ENCODE data around the gene TMEM132C. TPM values are rescaled to one million over a fixed set of nuclear protein-coding genes. Genes with fewer than 3 reads are reported as not detected.

The TMEM132C gene
- polyA plus RNA-seq, 1 donor: 1.7 TPM

GRCh38 chr12:128660532-128661225 is 393.7 kb downstream of the TMEM132C start:
- no peak for DNase-seq (ENCODE audit: low read depth)

DNA sequence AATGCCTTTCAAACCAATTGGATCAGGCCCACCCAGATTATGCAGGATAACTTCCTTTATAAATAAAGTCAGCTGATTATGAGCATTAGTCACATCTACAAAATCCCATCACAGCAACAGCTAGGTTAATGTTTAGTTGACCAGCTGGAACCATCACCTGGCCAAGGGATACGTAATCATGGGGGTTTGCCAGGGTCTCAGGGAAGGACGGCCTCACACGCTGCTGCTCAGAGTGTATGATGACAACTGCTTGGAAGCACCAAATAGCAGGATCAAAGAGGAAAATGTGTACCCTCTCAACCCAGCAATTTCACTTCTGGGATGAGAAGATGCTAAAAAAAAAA is 394.2 kb downstream of the TMEM132C start:
- DNase-seq (ENCODE audit: low read depth): no peak

- DNase-seq (ENCODE audit: low read depth): no peak
Measured at GRCh38 chr12:128662101-128662500, 395.1 kb downstream of the TMEM132C start.

- no peak for DNase-seq (ENCODE audit: low read depth)
Measured at GRCh38 chr12:128664501-128664900, 397.5 kb downstream of the TMEM132C start.

DNA sequence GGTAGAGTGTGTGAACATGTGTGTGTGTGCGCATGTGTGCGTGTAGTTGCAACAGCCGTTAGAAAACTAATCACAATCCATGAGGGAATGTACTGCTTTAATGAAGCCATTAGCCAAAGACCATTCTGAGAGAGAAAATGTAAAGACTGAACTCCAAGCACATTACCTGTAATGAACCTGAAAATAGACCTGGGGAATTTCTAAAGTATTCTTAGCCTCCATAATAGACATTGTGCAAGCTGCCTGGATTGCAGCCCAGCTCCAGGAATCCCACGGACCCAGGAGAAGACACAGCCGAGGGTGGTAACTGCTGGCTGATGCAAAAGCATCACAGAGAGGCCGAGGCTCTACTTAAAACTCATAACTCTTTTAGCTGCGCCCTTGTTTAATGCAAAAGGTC is 400.2 kb downstream of the TMEM132C start:
- DNase-seq (ENCODE audit: low read depth): no peak

- no peak for DNase-seq (ENCODE audit: low read depth)
Measured at GRCh38 chr12:128671528-128672042, 404.6 kb downstream of the TMEM132C start.

DNA sequence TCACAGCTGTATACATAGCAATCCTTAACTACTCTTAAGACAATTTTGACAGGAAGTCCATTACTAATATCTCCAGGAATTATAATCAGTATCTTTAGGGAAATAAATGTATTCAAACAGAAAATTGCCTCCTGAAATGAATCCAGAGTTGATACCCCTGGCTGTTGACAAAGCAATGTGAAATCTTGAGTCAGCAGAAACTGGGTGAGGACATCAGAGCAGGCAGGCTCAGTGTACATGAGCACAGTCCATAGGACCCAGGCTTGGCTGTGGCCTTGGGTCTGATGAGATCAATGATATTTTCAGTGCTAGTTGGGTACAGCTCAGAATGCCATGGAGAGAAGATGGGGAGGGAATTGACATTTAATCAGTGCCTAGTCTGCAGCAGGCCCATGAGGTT is 405.5 kb downstream of the TMEM132C start:
- no peak for DNase-seq (ENCODE audit: low read depth)

DNA sequence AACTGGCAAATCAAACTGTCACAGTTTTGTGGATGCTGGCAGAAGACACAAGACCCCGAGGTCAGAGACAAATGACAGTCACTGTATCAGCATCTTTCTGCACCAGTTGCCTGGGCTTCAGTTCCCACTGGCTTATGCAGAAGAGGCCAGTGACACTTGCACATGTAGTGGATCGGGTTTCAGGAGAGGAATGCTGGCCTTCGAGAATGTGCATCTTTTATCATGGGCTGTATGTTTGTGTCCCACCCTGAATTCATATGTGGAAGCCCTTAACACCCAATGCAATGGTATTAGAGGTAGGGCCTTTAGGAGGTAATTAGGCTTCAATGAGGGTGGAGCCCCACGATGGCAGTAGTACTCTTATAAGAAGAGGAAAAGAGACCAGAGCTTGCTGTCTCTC is 405.9 kb downstream of the TMEM132C start:
- DNase-seq (ENCODE audit: low read depth): no peak

DNA sequence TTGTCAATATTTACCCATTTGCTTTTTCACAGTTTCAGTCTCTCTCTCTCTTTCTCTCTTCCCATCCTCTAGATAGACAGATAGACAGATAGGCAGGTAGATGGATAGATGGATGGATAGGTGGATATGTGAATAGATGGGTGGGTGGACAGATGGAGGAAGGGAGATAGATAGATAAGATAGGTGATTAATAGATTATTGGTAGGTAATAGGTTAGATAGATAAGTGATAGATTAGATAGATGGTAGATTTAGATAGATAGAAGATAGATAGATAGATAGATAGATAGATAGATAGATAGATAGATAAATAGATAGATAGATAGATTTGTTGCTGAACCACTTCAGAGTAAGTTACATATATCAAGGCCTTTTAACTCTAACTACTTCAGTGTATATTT is 408.6 kb downstream of the TMEM132C start:
- no peak for DNase-seq (ENCODE audit: low read depth)

DNA sequence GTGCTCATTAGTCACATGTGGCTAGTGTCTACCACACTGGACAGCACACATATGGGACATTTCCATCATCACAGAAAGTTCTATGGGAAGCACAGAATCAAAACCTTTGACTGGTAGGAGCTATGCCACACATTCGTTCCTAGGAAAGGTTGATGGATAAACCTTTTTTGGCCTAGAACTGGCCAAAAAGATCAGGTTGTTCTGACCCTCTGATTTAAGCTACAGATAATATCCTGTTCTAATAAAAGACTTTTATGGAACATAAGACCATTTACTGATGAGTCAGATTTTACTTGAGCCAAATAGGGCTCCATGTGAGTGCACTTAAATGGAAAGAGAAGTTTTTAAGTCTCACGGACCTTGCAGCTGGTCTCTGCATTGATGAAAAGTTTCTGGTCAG is 413.6 kb downstream of the TMEM132C start:
- DNase-seq (ENCODE audit: low read depth): no peak

- no peak for DNase-seq (ENCODE audit: low read depth)
Measured at GRCh38 chr12:128682548-128683275, 415.7 kb downstream of the TMEM132C start.

DNA sequence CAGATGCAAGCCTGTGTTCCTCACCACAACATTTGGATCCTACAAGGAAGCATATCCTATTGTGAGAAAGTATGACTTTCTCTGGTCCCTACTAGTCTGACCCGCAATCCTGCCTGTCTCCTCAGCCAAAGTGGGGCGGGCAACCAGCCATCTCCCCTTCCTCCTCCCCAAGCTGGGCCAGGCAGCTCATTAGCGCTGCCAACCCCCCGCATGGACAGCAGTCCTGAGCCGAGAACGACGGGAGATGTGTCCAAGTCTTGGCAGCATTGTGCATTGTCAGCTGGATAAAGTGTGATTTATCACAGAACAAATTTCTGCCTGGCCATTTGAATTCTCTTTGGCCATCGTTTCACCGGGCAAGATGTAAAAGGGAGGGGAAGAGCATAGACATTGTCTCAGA is 417.4 kb downstream of the TMEM132C start:
- DNase-seq (ENCODE audit: low read depth): no peak

GRCh38 chr12:128685903-128686475 is 419.0 kb downstream of the TMEM132C start:
- DNase-seq (ENCODE audit: low read depth): no peak

GRCh38 chr12:128687851-128688250 is 420.9 kb downstream of the TMEM132C start:
- DNase-seq (ENCODE audit: low read depth): no peak

- no peak for DNase-seq (ENCODE audit: low read depth)
Measured at GRCh38 chr12:128690641-128691040, 423.7 kb downstream of the TMEM132C start.

DNA sequence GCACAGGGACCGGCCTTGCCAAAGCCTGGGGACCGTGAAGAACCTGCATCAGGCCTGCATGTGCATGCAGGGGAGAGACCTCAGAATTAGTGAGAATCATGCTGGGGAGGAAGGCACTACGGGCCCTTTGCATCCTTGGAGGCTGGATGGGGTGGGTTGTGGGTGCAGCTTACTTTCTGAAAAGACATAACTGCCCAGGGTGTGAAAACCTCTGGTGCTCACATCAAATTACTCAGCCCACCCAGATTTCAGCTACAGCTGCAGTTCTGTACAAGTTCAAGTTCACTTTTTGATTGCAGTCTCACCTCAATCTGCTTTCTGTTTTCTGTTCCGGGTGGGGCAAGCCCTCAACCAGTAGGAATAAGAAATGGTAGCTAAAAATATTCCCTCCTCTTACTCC is 426.1 kb downstream of the TMEM132C start:
- no peak for DNase-seq (ENCODE audit: low read depth)

DNA sequence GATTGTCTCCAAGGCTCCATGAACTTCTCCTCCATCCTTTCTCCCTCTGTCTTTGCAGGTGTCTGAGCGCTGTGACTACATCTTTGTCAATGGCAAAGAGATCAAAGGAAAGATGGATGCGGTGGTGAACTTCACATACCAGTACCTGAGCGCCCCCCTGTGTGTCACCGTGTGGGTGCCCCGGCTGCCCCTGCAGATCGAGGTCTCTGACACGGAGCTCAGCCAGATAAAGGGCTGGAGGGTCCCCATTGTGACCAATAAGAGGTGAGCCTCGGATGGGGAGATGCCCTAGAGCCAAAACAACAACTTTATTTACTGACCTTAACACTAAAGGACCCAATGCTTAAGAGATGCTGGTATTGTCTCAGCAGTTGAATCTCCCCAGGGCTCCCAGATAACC is 426.8 kb downstream of the TMEM132C start:
- DNase-seq (ENCODE audit: low read depth): no peak

GRCh38 chr12:128694445-128694844 is 427.5 kb downstream of the TMEM132C start:
- DNase-seq (ENCODE audit: low read depth): no peak

DNA sequence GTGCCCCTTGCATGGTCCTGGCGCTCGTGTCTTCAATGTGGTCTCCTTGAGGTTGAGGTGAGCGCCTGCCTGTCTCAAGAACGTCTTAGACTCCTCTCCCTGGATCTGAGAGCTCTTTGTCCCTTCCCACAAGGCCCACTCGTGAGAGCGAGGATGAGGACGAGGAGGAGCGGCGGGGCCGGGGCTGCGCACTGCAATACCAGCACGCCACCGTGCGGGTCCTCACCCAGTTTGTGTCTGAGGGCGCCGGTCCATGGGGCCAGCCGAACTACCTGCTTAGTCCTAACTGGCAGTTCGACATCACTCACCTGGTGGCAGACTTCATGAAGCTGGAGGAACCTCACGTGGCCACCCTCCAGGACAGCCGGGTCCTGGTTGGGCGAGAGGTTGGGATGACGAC is 428.7 kb downstream of the TMEM132C start:
- no peak for DNase-seq (ENCODE audit: low read depth)

DNA sequence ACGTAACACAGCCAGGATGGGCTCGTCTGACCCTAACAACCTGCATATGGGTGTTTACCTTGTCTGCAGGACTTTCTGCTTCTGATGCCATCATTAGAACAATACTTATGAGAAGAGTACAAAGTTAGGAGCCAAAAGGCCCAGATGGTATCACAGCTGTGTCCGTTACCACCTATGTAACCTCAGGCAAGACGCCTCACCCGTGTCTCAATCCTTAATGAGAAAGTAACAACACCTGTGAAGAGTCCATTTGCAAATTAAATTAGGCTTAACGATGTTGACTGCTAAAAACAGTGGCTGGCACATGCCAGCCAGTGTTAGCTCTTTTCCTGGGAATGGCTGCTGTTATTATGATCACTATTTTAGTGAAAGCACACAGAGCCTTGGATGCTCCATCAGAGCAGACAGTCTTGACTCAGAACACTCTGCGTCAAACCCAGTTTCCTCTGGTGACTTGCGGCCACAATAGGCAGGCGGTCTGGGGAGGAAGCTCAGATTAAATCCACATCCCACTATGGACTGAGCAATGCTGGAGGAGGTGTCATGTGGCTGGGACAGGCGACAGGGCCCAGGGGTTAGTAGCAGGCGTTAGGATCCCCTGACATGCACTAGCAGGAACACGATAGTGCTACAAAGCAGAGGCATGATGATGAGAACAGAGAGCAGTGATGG is 431.5 kb downstream of the TMEM132C start:
- no peak for DNase-seq (ENCODE audit: low read depth)

GRCh38 chr12:128699106-128699505 is 432.1 kb downstream of the TMEM132C start:
- no peak for DNase-seq (ENCODE audit: low read depth)

DNA sequence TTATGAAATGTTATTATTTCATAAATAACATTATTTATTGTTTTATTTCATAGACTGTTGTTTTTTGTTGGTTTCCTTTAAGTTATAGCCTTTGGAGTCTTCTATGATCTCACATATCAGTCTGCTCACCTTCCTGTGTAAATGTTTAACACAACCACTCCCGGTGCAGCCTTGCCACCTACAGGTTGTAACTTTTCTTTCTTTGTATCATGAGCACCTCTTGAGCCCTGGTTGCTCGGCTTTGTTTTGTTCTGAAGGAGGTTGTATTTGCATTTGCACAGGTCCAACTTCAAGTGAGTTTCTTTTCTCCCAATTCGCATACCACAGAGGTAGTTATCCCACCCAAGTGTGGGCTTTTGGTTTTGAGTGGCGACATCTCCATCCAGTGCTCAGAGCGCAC is 435.4 kb downstream of the TMEM132C start:
- no peak for DNase-seq (ENCODE audit: low read depth)
